Trophoblast cell (in vitro differentiated cells and primary cell): ENCODE measurements around the gene GRM5.

Experiments used
- DNase-seq, 2 donors: peaks; one replicate each; pipeline ENCODE4 v3.0.0-alpha.2; 2016
- H2AFZ ChIP-seq: 2 replicates; pipeline ENCODE4 v1.6.1; 2013; ENCODE audit warnings: low read length, moderate library complexity, mild to moderate bottlenecking; ENCODE audit not compliant: insufficient read depth, poor library complexity
- H2AK5ac ChIP-seq: 2 replicates; pipeline ENCODE4 v1.6.1; 2013; ENCODE audit warnings: mild to moderate bottlenecking, low read length
- H2BK120ac ChIP-seq: 2 replicates; pipeline ENCODE4 v1.6.1; 2013; ENCODE audit warnings: low read length, mild to moderate bottlenecking, moderate library complexity; ENCODE audit not compliant: insufficient read depth, poor library complexity
- H2BK12ac ChIP-seq: 2 replicates; pipeline ENCODE4 v1.6.1; 2013; ENCODE audit warnings: mild to moderate bottlenecking, low read length, moderate library complexity
- H2BK5ac ChIP-seq: 2 replicates; pipeline ENCODE4 v1.6.1; 2013; ENCODE audit warnings: low read length, low read depth, moderate library complexity, mild to moderate bottlenecking; ENCODE audit not compliant: poor library complexity
- H3K14ac ChIP-seq: 2 replicates; pipeline ENCODE4 v1.6.1; 2013; ENCODE audit warnings: mild to moderate bottlenecking, low read length
- H3K18ac ChIP-seq: 2 replicates; pipeline ENCODE4 v1.6.1; 2013; ENCODE audit warnings: mild to moderate bottlenecking, low read length
- H3K23ac ChIP-seq: 2 replicates; pipeline ENCODE4 v1.6.1; 2013; ENCODE audit warnings: low read length
- H3K27ac ChIP-seq: 2 replicates; pipeline ENCODE4 v1.5.1; 2013; ENCODE audit warnings: low read depth, mild to moderate bottlenecking, inconsistent platforms, low read length, moderate library complexity
- H3K27me3 ChIP-seq: 2 replicates; pipeline ENCODE4 v1.6.1; 2013; ENCODE audit warnings: inconsistent platforms, mild to moderate bottlenecking, low read length, moderate library complexity; ENCODE audit not compliant: insufficient read depth
- H3K36me3 ChIP-seq, 2 experiments: 1 replicate in 1 of 2; 2 replicates in 1 of 2; pipeline ENCODE4 v1.6.1; 2013; ENCODE audit warnings: low read length in 2 of 2, mild to moderate bottlenecking in 2 of 2, moderate library complexity in 1 of 2; ENCODE audit not compliant: insufficient read depth in 2 of 2, control insufficient read depth in 1 of 2
- H3K4ac ChIP-seq: 2 replicates; pipeline ENCODE4 v1.6.1; 2013; ENCODE audit warnings: low read depth, mild to moderate bottlenecking, low read length, moderate library complexity
- H3K4me1 ChIP-seq, 2 experiments: 1 replicate in 1 of 2; 2 replicates in 1 of 2; pipeline ENCODE4 v1.6.1; 2013; ENCODE audit warnings: low read length in 2 of 2, mild to moderate bottlenecking in 2 of 2, moderate library complexity in 1 of 2; ENCODE audit not compliant: insufficient read depth in 2 of 2, control insufficient read depth in 1 of 2
- H3K4me2 ChIP-seq: 2 replicates; pipeline ENCODE4 v1.6.1; 2013; ENCODE audit warnings: inconsistent platforms, mild to moderate bottlenecking, low read length, moderate library complexity
- H3K4me3 ChIP-seq: 2 replicates; pipeline ENCODE4 v1.5.1; 2013; ENCODE audit warnings: mild to moderate bottlenecking, low read depth, low read length, inconsistent platforms
- H3K79me1 ChIP-seq: one replicate; pipeline ENCODE4 v1.6.1; 2013; ENCODE audit warnings: low read length
- H3K79me2 ChIP-seq: 2 replicates; pipeline ENCODE4 v1.6.1; 2013; ENCODE audit warnings: low read length, mild to moderate bottlenecking; ENCODE audit not compliant: control insufficient read depth, insufficient read depth, poor library complexity
- H3K9ac ChIP-seq: 2 replicates; pipeline ENCODE4 v1.6.1; 2013; ENCODE audit warnings: mild to moderate bottlenecking, low read length
- H3K9me3 ChIP-seq: 2 replicates; pipeline ENCODE4 v1.6.1; 2013; ENCODE audit warnings: low read depth, mild to moderate bottlenecking, control low read depth, inconsistent platforms, low read length; ENCODE audit not compliant: insufficient read depth
- H4K12ac ChIP-seq: 2 replicates; pipeline ENCODE4 v1.6.1; 2013; ENCODE audit warnings: low read depth, mild to moderate bottlenecking, low read length, moderate library complexity
- H4K8ac ChIP-seq: 2 replicates; pipeline ENCODE4 v1.6.1; 2013; ENCODE audit warnings: low read depth, mild to moderate bottlenecking, low read length, moderate library complexity
- H4K91ac ChIP-seq: one replicate; pipeline ENCODE4 v1.6.1; 2013; ENCODE audit warnings: low read depth, mild to moderate bottlenecking, low read length, moderate library complexity
- WGBS: extraction: QIAGEN DNeasy Blood & Tissue Kit; methylation state at CpG from one replicate; pipeline ENCODE4 v1.1.7; 2013; ENCODE audit warnings: missing lambda C conversion rate; ENCODE audit not compliant: insufficient read length, insufficient coverage; ENCODE audit errors: extremely low coverage; 5-methylcytosine and 5-hydroxymethylcytosine counted together

Gene GRM5

GRCh38 chr11:88629496-88629895, 436.3 kb downstream of the GRM5 start:
- no CpG with 5 or more reads among the region's 2 CpGs for WGBS
- no peak overlapping the region for H4K8ac ChIP-seq
- no peak overlapping the region for H2BK120ac ChIP-seq

GRCh38 chr11:88626216-88626615, 439.6 kb downstream of the GRM5 start:
- Histone ChIP-seq H3K4me3 (no peak overlapping the region), H3K9ac (no peak overlapping the region), H3K36me3 (no peaks in the 10 kb centered on the region), H4K12ac (no peak overlapping the region), H3K79me1 (no peaks in the 10 kb centered on the region), H3K27ac (no peak overlapping the region), H2BK5ac (no peak overlapping the region), H3K79me2 (no peaks in the 10 kb centered on the region), H2BK120ac (no peak overlapping the region), H3K14ac (no peak overlapping the region), H2AFZ (no peak overlapping the region), H3K4me2 (no peak overlapping the region), H3K9me3 (no peaks in the 10 kb centered on the region), H2BK12ac (no peak overlapping the region), H4K91ac (no peak overlapping the region), H3K4me1 (peaks cover 0 to 5% of the 10 kb centered on the region in 2 experiments), H3K4ac (no peak overlapping the region), H3K23ac (no peak overlapping the region), H3K27me3 (no peaks in the 10 kb centered on the region), H3K18ac (no peak overlapping the region), H2AK5ac (no peak overlapping the region), H4K8ac (no peak overlapping the region)
- WGBS, result no CpG with 5 or more reads among the region's 4 CpGs
- DNase-seq, result no peak

More at GRCh38 chr11:88629496-88629895, 436.3 kb downstream of the GRM5 start:
- Histone ChIP-seq H3K23ac (no peak overlapping the region), H3K14ac (no peak overlapping the region), H4K12ac (no peak overlapping the region), H2BK5ac (no peak overlapping the region), H3K27ac (no peak overlapping the region), H3K18ac (no peak overlapping the region), H3K4me1 (peaks cover 0 to 5% of the 10 kb centered on the region in 2 experiments), H3K9me3 (no peaks in the 10 kb centered on the region), H3K36me3 (no peaks in the 10 kb centered on the region), H3K4me2 (no peak overlapping the region), H3K79me1 (no peaks in the 10 kb centered on the region), H3K4ac (no peak overlapping the region), H3K4me3 (no peak overlapping the region), H2AFZ (no peak overlapping the region), H3K27me3 (no peaks in the 10 kb centered on the region), H3K79me2 (no peaks in the 10 kb centered on the region), H4K91ac (no peak overlapping the region), H2AK5ac (no peak overlapping the region), H3K9ac (no peak overlapping the region), H2BK12ac (no peak overlapping the region)
- DNase-seq, result peak; percentile 2 to 55

- no peaks in the 10 kb centered on the region for H3K27me3 ChIP-seq
- H3K4me1 ChIP-seq, result no peaks in the 10 kb centered on the region
- no peak overlapping the region for H3K4me2 ChIP-seq
- no peak overlapping the region for H3K4ac ChIP-seq
- no peaks in the 10 kb centered on the region for H3K79me2 ChIP-seq
- H3K36me3 ChIP-seq, result no peaks in the 10 kb centered on the region
- H4K12ac ChIP-seq, result no peak overlapping the region
- H3K9ac ChIP-seq, result no peak overlapping the region
- H4K91ac ChIP-seq, result no peak overlapping the region
- no peak overlapping the region for H3K4me3 ChIP-seq
- H3K79me1 ChIP-seq, result no peaks in the 10 kb centered on the region
- H3K14ac ChIP-seq, result no peak overlapping the region
- no CpG with 5 or more reads among the region's 1 CpG for WGBS
- H3K18ac ChIP-seq, result no peak overlapping the region
- H2BK120ac ChIP-seq, result no peak overlapping the region
- H2BK5ac ChIP-seq, result no peak overlapping the region
- H3K23ac ChIP-seq, result no peak overlapping the region
- no peaks in the 10 kb centered on the region for H3K9me3 ChIP-seq
- no peak overlapping the region for H4K8ac ChIP-seq
- no peak overlapping the region for H2AFZ ChIP-seq
- no peak overlapping the region for H2AK5ac ChIP-seq
- H3K27ac ChIP-seq, result no peak overlapping the region
- DNase-seq, result peak in 1 of 2 donors; percentile 23
- no peak overlapping the region for H2BK12ac ChIP-seq
These were observed 442.3 kb downstream of the GRM5 start for GRCh38 chr11:88623531-88623930.

- no peaks in the 10 kb centered on the region for H3K79me2 ChIP-seq
- H3K36me3 ChIP-seq, result no peaks in the 10 kb centered on the region
- H2BK120ac ChIP-seq, result no peak overlapping the region
- H3K23ac ChIP-seq, result no peak overlapping the region
- no peak overlapping the region for H3K14ac ChIP-seq
- H3K9ac ChIP-seq, result no peak overlapping the region
- no peak overlapping the region for H3K27ac ChIP-seq
- no peak overlapping the region for H4K12ac ChIP-seq
- H3K4me2 ChIP-seq, result no peak overlapping the region
- no peaks in the 10 kb centered on the region for H3K79me1 ChIP-seq
- H3K4me1 ChIP-seq, result no peaks in the 10 kb centered on the region
- H2AFZ ChIP-seq, result no peak overlapping the region
- no peak overlapping the region for H4K91ac ChIP-seq
- H3K9me3 ChIP-seq, result no peaks in the 10 kb centered on the region
- no peak overlapping the region for H2AK5ac ChIP-seq
- DNase-seq, result no peak
- no peak overlapping the region for H3K4me3 ChIP-seq
- no peaks in the 10 kb centered on the region for H3K27me3 ChIP-seq
- no CpG with 5 or more reads among the region's 2 CpGs for WGBS
- H2BK5ac ChIP-seq, result no peak overlapping the region
- H2BK12ac ChIP-seq, result no peak overlapping the region
- H3K18ac ChIP-seq, result no peak overlapping the region
- H3K4ac ChIP-seq, result no peak overlapping the region
- H4K8ac ChIP-seq, result no peak overlapping the region
These were observed 445.1 kb downstream of the GRM5 start for GRCh38 chr11:88620568-88621130.
